ENCODE measurements around the gene RNMT. TPM values are rescaled to one million over a fixed set of nuclear protein-coding genes. Genes with fewer than 3 reads are reported as not detected.

Gene RNMT
- polyA plus RNA-seq, 1 donor from 2014 or later = 29.8 TPM

DNA sequence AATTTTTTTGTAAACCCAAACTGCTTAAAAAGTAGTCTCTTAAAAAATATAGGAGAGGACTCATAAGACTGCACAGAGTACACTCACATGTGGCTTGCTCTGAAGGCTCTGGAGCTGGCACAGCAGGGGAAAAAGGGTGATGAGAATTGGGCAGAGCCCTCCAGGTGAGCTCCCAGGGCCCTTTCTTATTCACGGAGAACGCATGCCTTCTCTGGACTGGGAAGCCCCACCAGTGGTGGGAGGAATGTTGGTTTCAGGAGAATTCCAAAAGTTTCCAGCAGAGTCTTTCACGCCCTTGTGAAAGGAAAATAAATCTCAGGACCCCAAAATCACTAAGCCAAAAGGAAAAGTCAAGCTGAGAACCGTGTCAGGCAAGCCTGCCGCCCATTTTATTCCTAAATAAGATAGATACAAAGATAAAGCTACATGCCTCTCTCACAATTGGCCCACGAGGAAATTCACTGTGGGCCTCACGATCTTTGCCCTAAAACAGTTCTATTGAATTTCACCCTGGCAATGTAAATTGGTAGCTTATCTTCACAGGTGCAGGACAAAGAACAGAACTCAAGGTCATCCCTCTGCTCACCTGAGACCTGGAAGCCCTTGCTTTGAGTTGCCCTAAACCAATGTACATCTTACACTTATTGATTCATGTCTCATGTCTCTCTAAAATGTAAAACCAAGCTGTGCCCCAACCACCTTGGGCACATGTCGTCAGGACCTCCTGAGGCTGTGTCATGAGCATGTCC, 82.0 kb downstream of the RNMT start:
- Histone ChIP-seq H3K79me2 (replicated peaks; ENCODE audit: insufficient read depth, low read length) (no peaks in the 10 kb centered on the region), H3K4me2 (ENCODE audit: low read length) (no peak overlapping the region), H3K27me3 (ENCODE audit: insufficient read depth, low read depth, low read length) (no peaks in the 10 kb centered on the region), H4K20me1 (ENCODE audit: insufficient read depth) (no peaks in the 10 kb centered on the region), H3K9ac (ENCODE audit: low read length) (no peak overlapping the region), H3K27ac (ENCODE audit: low read length) (no peak overlapping the region), H2AFZ (ENCODE audit: low read depth, low read length) (no peak overlapping the region), H3K9me3 (ENCODE audit: low read length) (no peaks in the 10 kb centered on the region), H3F3A (ENCODE audit: insufficient read depth, low read length, poor library complexity, severe bottlenecking) (no peaks in the 10 kb centered on the region), H3K9me2 (ENCODE audit: insufficient read depth, low read length) (no peaks in the 10 kb centered on the region), H3K36me3 (ENCODE audit: insufficient read depth, low read length) (no peaks in the 10 kb centered on the region), H3K4me3 (ENCODE audit: low read length) (no peak overlapping the region)
- no peak for TF ChIP-seq MXI1 (conservative IDR thresholded peaks at IDR 0.05; ENCODE audit: poor library complexity, severe bottlenecking)
- TF ChIP-seq, protein P1, sequence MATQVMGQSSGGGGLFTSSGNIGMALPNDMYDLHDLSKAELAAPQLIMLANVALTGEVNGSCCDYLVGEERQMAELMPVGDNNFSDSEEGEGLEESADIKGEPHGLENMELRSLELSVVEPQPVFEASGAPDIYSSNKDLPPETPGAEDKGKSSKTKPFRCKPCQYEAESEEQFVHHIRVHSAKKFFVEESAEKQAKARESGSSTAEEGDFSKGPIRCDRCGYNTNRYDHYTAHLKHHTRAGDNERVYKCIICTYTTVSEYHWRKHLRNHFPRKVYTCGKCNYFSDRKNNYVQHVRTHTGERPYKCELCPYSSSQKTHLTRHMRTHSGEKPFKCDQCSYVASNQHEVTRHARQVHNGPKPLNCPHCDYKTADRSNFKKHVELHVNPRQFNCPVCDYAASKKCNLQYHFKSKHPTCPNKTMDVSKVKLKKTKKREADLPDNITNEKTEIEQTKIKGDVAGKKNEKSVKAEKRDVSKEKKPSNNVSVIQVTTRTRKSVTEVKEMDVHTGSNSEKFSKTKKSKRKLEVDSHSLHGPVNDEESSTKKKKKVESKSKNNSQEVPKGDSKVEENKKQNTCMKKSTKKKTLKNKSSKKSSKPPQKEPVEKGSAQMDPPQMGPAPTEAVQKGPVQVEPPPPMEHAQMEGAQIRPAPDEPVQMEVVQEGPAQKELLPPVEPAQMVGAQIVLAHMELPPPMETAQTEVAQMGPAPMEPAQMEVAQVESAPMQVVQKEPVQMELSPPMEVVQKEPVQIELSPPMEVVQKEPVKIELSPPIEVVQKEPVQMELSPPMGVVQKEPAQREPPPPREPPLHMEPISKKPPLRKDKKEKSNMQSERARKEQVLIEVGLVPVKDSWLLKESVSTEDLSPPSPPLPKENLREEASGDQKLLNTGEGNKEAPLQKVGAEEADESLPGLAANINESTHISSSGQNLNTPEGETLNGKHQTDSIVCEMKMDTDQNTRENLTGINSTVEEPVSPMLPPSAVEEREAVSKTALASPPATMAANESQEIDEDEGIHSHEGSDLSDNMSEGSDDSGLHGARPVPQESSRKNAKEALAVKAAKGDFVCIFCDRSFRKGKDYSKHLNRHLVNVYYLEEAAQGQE (IDR thresholded peaks at IDR 0.05; ENCODE audit: borderline replicate concordance) = no peak

DNA sequence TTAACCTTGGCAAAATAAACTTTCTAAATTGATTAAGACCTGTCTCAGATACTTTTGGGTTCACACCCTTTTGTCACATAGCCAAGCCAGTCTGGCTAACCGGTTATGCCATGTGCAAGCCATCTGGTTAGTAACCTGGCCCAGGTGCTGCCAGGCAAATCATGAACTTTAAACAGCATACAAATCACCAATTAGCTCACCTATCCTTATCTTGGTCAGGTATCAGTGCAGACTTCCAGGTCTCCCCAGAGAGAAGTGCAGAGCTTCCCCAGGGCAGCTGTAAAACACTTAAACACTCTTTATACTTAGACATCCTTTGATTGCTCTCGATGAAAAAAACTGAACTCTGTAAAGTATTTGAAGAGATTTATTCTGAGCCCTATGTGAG, 82.6 kb downstream of the RNMT start:
- Histone ChIP-seq H3K4me3 (ENCODE audit: low read length) (no peak overlapping the region), H3K4me2 (ENCODE audit: low read length) (no peak overlapping the region), H3K9me2 (ENCODE audit: insufficient read depth, low read length) (no peaks in the 10 kb centered on the region), H3K9me3 (ENCODE audit: low read length) (no peaks in the 10 kb centered on the region), H3K27me3 (ENCODE audit: insufficient read depth, low read depth, low read length) (no peaks in the 10 kb centered on the region), H3K9ac (ENCODE audit: low read length) (no peak overlapping the region), H3K27ac (ENCODE audit: low read length) (no peak overlapping the region), H2AFZ (ENCODE audit: low read depth, low read length) (no peak overlapping the region), H3F3A (ENCODE audit: insufficient read depth, low read length, poor library complexity, severe bottlenecking) (no peaks in the 10 kb centered on the region), H3K36me3 (ENCODE audit: insufficient read depth, low read length) (no peaks in the 10 kb centered on the region), H4K20me1 (ENCODE audit: insufficient read depth) (no peaks in the 10 kb centered on the region), H3K79me2 (replicated peaks; ENCODE audit: insufficient read depth, low read length) (no peaks in the 10 kb centered on the region)
- TF ChIP-seq POLR2AphosphoS5 (IDR thresholded peaks at IDR 0.05) (no peak), SMC3 (conservative IDR thresholded peaks at IDR 0.05; ENCODE audit: poor library complexity) (no peak), EP300 (conservative IDR thresholded peaks at IDR 0.05; ENCODE audit: poor library complexity, severe bottlenecking) (no peak), MXI1 (conservative IDR thresholded peaks at IDR 0.05; ENCODE audit: poor library complexity, severe bottlenecking) (no peak), RAD21 (conservative IDR thresholded peaks at IDR 0.05) (no peak), EZH2 (IDR thresholded peaks at IDR 0.05; ENCODE audit: borderline replicate concordance, insufficient read depth, low read length, poor library complexity, severe bottlenecking) (no peak), TAF1 (IDR thresholded peaks at IDR 0.05; ENCODE audit: low read depth) (no peak)
- TF ChIP-seq, protein P2, sequence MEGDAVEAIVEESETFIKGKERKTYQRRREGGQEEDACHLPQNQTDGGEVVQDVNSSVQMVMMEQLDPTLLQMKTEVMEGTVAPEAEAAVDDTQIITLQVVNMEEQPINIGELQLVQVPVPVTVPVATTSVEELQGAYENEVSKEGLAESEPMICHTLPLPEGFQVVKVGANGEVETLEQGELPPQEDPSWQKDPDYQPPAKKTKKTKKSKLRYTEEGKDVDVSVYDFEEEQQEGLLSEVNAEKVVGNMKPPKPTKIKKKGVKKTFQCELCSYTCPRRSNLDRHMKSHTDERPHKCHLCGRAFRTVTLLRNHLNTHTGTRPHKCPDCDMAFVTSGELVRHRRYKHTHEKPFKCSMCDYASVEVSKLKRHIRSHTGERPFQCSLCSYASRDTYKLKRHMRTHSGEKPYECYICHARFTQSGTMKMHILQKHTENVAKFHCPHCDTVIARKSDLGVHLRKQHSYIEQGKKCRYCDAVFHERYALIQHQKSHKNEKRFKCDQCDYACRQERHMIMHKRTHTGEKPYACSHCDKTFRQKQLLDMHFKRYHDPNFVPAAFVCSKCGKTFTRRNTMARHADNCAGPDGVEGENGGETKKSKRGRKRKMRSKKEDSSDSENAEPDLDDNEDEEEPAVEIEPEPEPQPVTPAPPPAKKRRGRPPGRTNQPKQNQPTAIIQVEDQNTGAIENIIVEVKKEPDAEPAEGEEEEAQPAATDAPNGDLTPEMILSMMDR (IDR thresholded peaks at IDR 0.05; ENCODE audit: poor library complexity, severe bottlenecking) = no peak
- TF ChIP-seq, protein P1 (IDR thresholded peaks at IDR 0.05; ENCODE audit: borderline replicate concordance) = no peak
